ENCODE data around the gene CD207. TPM values are rescaled to one million over a fixed set of nuclear protein-coding genes. Genes with fewer than 3 reads are reported as not detected.

Gene CD207
- polyA plus RNA-seq, 1 donor from 2014 or later: not detected

DNA sequence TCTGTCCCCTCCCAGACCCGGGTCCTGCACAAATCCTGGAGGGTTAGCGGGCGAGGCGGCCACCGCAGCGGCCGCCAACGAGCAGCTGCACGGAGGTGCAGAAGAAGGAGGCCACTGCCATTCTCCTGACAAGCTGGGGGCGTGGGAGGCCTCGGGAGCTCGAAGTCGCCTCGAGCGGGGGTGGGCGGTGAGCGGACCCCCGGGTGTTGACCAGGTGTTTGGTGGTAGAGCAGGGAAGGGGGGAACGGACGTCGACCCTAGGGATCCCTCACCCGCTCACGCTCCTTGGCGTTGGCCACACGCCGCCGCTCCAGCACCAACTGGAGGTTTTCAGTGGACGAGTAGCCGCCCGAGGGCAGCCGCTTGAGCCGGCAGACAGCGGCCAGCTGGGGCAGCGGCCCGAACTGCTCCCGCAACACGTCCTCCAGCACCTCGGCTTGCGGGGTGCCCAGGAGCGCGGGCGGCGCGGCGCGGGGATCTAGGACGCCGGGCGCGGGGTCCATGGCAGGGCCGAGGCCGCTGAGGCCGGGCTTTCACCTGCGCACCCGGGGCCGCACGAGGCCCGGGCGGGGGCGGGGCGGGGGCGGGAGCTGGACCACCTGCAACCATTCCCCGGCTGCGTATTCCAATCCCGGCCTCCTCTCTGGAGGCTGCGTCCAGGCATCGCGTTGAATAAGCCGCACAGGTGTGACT lies 45.3 kb downstream of the CD207 start, which contains the start of gene FIGLA:
Gene FIGLA, minus strand, starts transcription at position 508 of the 693 bp plus-strand sequence. Its CDS starts 5 bp downstream, at position 503.
- no peak for TF ChIP-seq EP300 (conservative IDR thresholded peaks at IDR 0.05; ENCODE audit: poor library complexity, severe bottlenecking)
- no peak for TF ChIP-seq EZH2 (IDR thresholded peaks at IDR 0.05; ENCODE audit: borderline replicate concordance, insufficient read depth, low read length, poor library complexity, severe bottlenecking)
- TF ChIP-seq, protein P1, sequence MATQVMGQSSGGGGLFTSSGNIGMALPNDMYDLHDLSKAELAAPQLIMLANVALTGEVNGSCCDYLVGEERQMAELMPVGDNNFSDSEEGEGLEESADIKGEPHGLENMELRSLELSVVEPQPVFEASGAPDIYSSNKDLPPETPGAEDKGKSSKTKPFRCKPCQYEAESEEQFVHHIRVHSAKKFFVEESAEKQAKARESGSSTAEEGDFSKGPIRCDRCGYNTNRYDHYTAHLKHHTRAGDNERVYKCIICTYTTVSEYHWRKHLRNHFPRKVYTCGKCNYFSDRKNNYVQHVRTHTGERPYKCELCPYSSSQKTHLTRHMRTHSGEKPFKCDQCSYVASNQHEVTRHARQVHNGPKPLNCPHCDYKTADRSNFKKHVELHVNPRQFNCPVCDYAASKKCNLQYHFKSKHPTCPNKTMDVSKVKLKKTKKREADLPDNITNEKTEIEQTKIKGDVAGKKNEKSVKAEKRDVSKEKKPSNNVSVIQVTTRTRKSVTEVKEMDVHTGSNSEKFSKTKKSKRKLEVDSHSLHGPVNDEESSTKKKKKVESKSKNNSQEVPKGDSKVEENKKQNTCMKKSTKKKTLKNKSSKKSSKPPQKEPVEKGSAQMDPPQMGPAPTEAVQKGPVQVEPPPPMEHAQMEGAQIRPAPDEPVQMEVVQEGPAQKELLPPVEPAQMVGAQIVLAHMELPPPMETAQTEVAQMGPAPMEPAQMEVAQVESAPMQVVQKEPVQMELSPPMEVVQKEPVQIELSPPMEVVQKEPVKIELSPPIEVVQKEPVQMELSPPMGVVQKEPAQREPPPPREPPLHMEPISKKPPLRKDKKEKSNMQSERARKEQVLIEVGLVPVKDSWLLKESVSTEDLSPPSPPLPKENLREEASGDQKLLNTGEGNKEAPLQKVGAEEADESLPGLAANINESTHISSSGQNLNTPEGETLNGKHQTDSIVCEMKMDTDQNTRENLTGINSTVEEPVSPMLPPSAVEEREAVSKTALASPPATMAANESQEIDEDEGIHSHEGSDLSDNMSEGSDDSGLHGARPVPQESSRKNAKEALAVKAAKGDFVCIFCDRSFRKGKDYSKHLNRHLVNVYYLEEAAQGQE (IDR thresholded peaks at IDR 0.05; ENCODE audit: borderline replicate concordance): no peak
- H3K4me3 ChIP-seq (ENCODE audit: low read length): peak within 1 kb of the TSS; percentile 59

DNA sequence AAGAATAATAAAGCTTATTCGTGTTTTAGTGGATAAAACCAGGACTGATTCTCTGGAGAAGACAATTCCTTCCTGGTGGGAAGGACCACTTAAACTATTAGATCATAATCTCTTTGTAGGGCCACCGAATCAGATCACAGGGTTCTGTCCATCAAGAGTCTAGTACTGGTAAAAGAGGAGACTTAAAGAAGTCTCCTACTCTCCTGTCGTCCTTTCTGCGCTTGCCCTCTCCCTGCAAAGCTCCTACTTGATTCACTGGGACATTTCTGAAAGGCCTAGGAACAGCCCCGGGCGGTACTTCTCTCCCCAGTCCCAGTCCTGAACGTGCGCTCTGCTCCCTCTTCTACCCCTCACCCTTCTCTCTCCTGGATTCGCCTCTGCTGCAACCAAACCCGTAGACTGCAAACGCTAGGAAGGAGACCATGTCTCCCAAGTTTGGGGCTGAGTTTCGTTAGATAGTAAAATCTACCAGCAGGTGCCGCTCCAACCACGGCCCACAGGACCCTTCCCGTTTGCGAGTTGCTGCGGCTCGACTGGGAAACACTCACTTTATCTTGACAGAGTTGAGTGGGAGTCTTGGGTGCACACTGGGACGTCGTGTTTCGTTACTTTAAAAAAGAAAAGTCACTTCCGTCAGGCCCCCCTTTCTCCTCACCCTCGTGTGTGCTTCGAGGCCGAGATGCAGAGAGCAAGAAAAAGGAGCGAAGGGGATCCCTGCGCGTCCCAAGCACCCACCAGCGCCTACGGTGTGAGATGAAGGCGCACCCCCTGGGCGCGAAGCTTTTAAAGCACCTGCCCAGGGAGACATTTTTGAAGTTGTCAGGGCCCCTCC lies 46.1 kb downstream of the CD207 start:
- Histone ChIP-seq H3K79me2 (replicated peaks; ENCODE audit: insufficient read depth, low read length) (no peaks in the 10 kb centered on the region), H3K27ac (ENCODE audit: low read length) (no peak overlapping the region), H3K4me3 (ENCODE audit: low read length) (peak overlapping the region; percentile 59), H3K36me3 (ENCODE audit: insufficient read depth, low read length) (no peaks in the 10 kb centered on the region), H3K4me2 (ENCODE audit: low read length) (peak overlapping the region; percentile 41), H3K27me3 (ENCODE audit: insufficient read depth, low read depth, low read length) (peaks cover 61% of the 10 kb centered on the region), H3F3A (ENCODE audit: insufficient read depth, low read length, poor library complexity, severe bottlenecking) (no peaks in the 10 kb centered on the region), H3K9me2 (ENCODE audit: insufficient read depth, low read length) (no peaks in the 10 kb centered on the region), H3K9me3 (ENCODE audit: low read length) (peaks cover 2% of the 10 kb centered on the region), H3K9ac (ENCODE audit: low read length) (no peak overlapping the region), H2AFZ (ENCODE audit: low read depth, low read length) (no peak overlapping the region), H4K20me1 (ENCODE audit: insufficient read depth) (no peaks in the 10 kb centered on the region)
- TF ChIP-seq POLR2AphosphoS5 (IDR thresholded peaks at IDR 0.05) (no peak), SMC3 (conservative IDR thresholded peaks at IDR 0.05; ENCODE audit: poor library complexity) (peak; percentile 69), RAD21 (conservative IDR thresholded peaks at IDR 0.05) (peak; percentile 78)
- TF ChIP-seq, protein P2, sequence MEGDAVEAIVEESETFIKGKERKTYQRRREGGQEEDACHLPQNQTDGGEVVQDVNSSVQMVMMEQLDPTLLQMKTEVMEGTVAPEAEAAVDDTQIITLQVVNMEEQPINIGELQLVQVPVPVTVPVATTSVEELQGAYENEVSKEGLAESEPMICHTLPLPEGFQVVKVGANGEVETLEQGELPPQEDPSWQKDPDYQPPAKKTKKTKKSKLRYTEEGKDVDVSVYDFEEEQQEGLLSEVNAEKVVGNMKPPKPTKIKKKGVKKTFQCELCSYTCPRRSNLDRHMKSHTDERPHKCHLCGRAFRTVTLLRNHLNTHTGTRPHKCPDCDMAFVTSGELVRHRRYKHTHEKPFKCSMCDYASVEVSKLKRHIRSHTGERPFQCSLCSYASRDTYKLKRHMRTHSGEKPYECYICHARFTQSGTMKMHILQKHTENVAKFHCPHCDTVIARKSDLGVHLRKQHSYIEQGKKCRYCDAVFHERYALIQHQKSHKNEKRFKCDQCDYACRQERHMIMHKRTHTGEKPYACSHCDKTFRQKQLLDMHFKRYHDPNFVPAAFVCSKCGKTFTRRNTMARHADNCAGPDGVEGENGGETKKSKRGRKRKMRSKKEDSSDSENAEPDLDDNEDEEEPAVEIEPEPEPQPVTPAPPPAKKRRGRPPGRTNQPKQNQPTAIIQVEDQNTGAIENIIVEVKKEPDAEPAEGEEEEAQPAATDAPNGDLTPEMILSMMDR (IDR thresholded peaks at IDR 0.05; ENCODE audit: poor library complexity, severe bottlenecking): peak; percentile 81

More for the DNA sequence above, 45.3 kb downstream of the CD207 start, which contains the start of gene FIGLA:
- Histone ChIP-seq H2AFZ (ENCODE audit: low read depth, low read length) (no peak within 1 kb of the TSS), H3K36me3 (ENCODE audit: insufficient read depth, low read length) (no peaks in the 10 kb centered on the region), H3K9me2 (ENCODE audit: insufficient read depth, low read length) (no peaks in the 10 kb centered on the region), H3K4me2 (ENCODE audit: low read length) (peak within 1 kb of the TSS; percentile 41), H3K79me2 (replicated peaks; ENCODE audit: insufficient read depth, low read length) (no peaks in the 10 kb centered on the region), H3K9me3 (ENCODE audit: low read length) (peaks cover 2% of the 10 kb centered on the region), H3K27ac (ENCODE audit: low read length) (no peak within 1 kb of the TSS), H4K20me1 (ENCODE audit: insufficient read depth) (no peaks in the 10 kb centered on the region), H3K9ac (ENCODE audit: low read length) (no peak within 1 kb of the TSS), H3K27me3 (ENCODE audit: insufficient read depth, low read depth, low read length) (peaks cover 61% of the 10 kb centered on the region), H3F3A (ENCODE audit: insufficient read depth, low read length, poor library complexity, severe bottlenecking) (no peaks in the 10 kb centered on the region)

Measured in neural cell (in vitro differentiated cells).